Prostate gland (tissue), 2 donors: ENCODE data around the gene FAM184A.

Experiments used
- POLR2A ChIP-seq: fragments of 450-650 bp; IDR thresholded peaks from one replicate; pipeline ENCODE4 v1.6.1; 2016; ENCODE audit warnings: antibody characterized with exemption, mild to moderate bottlenecking
- POLR2AphosphoS5 ChIP-seq: sonication (generic); formaldehyde crosslinking; IDR thresholded peaks from one replicate; pipeline ENCODE4 v1.6.1; 2017; ENCODE audit warnings: antibody characterized with exemption
- TF ChIP-seq, protein P1 (sequence below), 4 experiments: fragments of 200-600 bp in 2 of 4; fragments of 450-650 bp in 2 of 4; sonication (generic) in 2 of 4; IDR thresholded peaks; 1 replicate in 3 of 4; 2 replicates in 1 of 4; pipeline ENCODE4 v1.5.1; 2016 to 2019; ENCODE audit warnings: antibody characterized with exemption in 4 of 4, mild to moderate bottlenecking in 2 of 4, moderate library complexity in 2 of 4

DNA sequence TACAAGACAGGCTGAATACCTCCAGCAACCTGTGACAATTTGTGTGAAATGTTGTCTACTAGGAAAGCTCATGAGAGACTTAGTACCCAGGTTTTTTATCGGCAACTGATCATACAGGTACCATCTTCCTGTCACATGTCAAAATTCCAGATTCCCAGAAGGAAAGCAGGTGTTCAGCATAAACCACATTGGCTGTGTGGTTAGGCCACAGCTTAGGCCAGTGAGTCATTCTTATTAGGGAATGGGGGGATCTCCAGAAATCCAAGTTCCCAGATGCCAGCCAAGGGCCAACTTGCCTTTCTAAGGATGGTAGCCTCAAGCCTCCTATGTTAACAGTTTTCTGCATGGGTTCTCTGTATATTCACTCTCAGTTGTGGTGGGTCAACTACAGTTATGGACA is 65.9 kb downstream of the FAM184A start:
- TF ChIP-seq, protein P1, sequence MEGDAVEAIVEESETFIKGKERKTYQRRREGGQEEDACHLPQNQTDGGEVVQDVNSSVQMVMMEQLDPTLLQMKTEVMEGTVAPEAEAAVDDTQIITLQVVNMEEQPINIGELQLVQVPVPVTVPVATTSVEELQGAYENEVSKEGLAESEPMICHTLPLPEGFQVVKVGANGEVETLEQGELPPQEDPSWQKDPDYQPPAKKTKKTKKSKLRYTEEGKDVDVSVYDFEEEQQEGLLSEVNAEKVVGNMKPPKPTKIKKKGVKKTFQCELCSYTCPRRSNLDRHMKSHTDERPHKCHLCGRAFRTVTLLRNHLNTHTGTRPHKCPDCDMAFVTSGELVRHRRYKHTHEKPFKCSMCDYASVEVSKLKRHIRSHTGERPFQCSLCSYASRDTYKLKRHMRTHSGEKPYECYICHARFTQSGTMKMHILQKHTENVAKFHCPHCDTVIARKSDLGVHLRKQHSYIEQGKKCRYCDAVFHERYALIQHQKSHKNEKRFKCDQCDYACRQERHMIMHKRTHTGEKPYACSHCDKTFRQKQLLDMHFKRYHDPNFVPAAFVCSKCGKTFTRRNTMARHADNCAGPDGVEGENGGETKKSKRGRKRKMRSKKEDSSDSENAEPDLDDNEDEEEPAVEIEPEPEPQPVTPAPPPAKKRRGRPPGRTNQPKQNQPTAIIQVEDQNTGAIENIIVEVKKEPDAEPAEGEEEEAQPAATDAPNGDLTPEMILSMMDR (IDR thresholded peaks at IDR 0.05): no peak
- TF ChIP-seq POLR2A (no peak), POLR2AphosphoS5 (no peak)
